K562 (cell line): Measurements from ENCODE around the gene DLX6. TPM values are rescaled to one million over a fixed set of nuclear protein-coding genes. Genes with fewer than 3 reads are reported as not detected.

Experiments
- ATAC-seq: fragments of 200-7000 bp; cut with Tn5 transposase; 3 replicates; pipeline ENCODE4 v1.9.1; 2020; ENCODE audit warnings: moderate library complexity
- BruUV-seq: library from RNA; stranded (reverse); fragments of 400-500 nt; replicated peaks from 2 replicates; lab custom pipeline; 2021; lab: Mats Ljungman, UMichigan
- CTCF ChIA-PET: fragments of 300-600 bp; formaldehyde crosslinking; extraction: SDS; loops from one replicate; lab custom pipeline; 2021; ENCODE audit warnings: low intra/inter-chr PET ratio; lab: Yijun Ruan, JAX
- POLR2A ChIA-PET: fragments of 300-600, 350-650 bp; sonication (Branson Sonifier 250); formaldehyde crosslinking; extraction: SDS; loops from one replicate; lab custom pipeline; 2021; ENCODE audit warnings: antibody characterized with exemption, inconsistent platforms; lab: Yijun Ruan, JAX
- DNase-seq, 4 experiments: peaks; one replicate each; pipeline versions ENCODE4 v3.0.0 to v3.0.0-alpha.2; 2011 to 2018; ENCODE audit warnings: low spot score in 3 of 4, mixed read lengths in 3 of 4; ENCODE audit errors: extremely low read depth in 1 of 4
- FAIRE-seq: peaks from 2 replicates; lab custom pipeline; 2011; peaks lifted over from hg19 to GRCh38; lab: Jason Lieb, UNC
- H2AFZ ChIP-seq: 2 replicates; pipeline ENCODE4 v1.6.0; 2011; ENCODE audit warnings: low read depth, low read length, control low read depth, inconsistent platforms
- H3K27ac ChIP-seq: fragments of 200-600 bp; 3 replicates; pipeline ENCODE4 v1.8.0; 2011; ENCODE audit warnings: low read depth, mild to moderate bottlenecking, control low read depth, inconsistent platforms, low read length, moderate library complexity, mixed read lengths; ENCODE audit errors: extremely low read depth
- H3K27me3 ChIP-seq, 2 experiments: fragments of 300-600 bp in 1 of 2; 2 replicates in 1 of 2; 3 replicates in 1 of 2; pipeline versions ENCODE4 v1.6.0 to v1.8.0; 2011; ENCODE audit warnings: inconsistent platforms in 2 of 2, low read length in 2 of 2, mild to moderate bottlenecking in 1 of 2, mixed read lengths in 1 of 2, moderate library complexity in 1 of 2; ENCODE audit not compliant: control insufficient read depth in 2 of 2, insufficient read depth in 2 of 2
- H3K36me3 ChIP-seq: fragments of 300-600 bp; 3 replicates; pipeline ENCODE4 v1.8.0; 2011; ENCODE audit warnings: mild to moderate bottlenecking, low read length, inconsistent platforms; ENCODE audit not compliant: control insufficient read depth, insufficient read depth
- H3K4me1 ChIP-seq, 2 experiments: fragments of 200-600 bp in 1 of 2; replicated peaks in 1 of 2; 2 replicates in 1 of 2; 3 replicates in 1 of 2; pipeline versions ENCODE4 v1.5.1 to v1.8.0; 2011; ENCODE audit warnings: inconsistent platforms in 2 of 2, low read length in 2 of 2, mild to moderate bottlenecking in 1 of 2, mixed read lengths in 1 of 2, moderate library complexity in 1 of 2; ENCODE audit not compliant: control insufficient read depth in 2 of 2, insufficient read depth in 2 of 2
- H3K4me2 ChIP-seq: 2 replicates; pipeline ENCODE4 v1.6.1; 2011; ENCODE audit warnings: low read length, control low read depth, inconsistent platforms, mixed read lengths; ENCODE audit not compliant: insufficient read depth
- H3K4me3 ChIP-seq: fragments of 200-600 bp; sonication (generic), shearing (Covaris generic); 2 replicates; pipeline ENCODE4 v1.5.1; 2016; ENCODE audit warnings: control low read depth, inconsistent platforms
- H3K79me2 ChIP-seq: fragments of 200-600 bp; 3 replicates; pipeline ENCODE4 v1.8.0; 2011; ENCODE audit warnings: low read length, inconsistent platforms; ENCODE audit not compliant: control insufficient read depth, insufficient read depth
- H3K9ac ChIP-seq, 2 experiments: 2 replicates each; pipeline versions ENCODE4 v1.6.0 to v1.6.1; 2011; ENCODE audit warnings: low read depth in 2 of 2, low read length in 2 of 2, control low read depth in 1 of 2, inconsistent platforms in 1 of 2, mild to moderate bottlenecking in 1 of 2, mixed read lengths in 1 of 2; ENCODE audit not compliant: insufficient read depth in 1 of 2
- H3K9me1 ChIP-seq: one replicate; pipeline ENCODE4 v1.6.0; 2011; ENCODE audit warnings: inconsistent platforms, mild to moderate bottlenecking, low read length, moderate library complexity; ENCODE audit not compliant: control insufficient read depth, insufficient read depth
- H3K9me3 ChIP-seq: replicated peaks from 2 replicates; pipeline ENCODE4 v1.5.1; 2011; ENCODE audit warnings: low read depth, low read length, inconsistent platforms; ENCODE audit not compliant: control insufficient read depth, insufficient read depth
- H4K20me1 ChIP-seq: replicated peaks from 2 replicates; pipeline ENCODE4 v1.6.1; 2011; ENCODE audit warnings: low read length, inconsistent platforms, mixed read lengths; ENCODE audit not compliant: control insufficient read depth, insufficient read depth
- BCL6 ChIP-seq: fragments of 250-450 bp; sonication (Bioruptor Pico); IDR thresholded peaks from 2 replicates; pipeline ENCODE4 v1.4.0; 2020
- CC2D1A ChIP-seq: fragments of 450-650 bp; IDR thresholded peaks from 2 replicates; pipeline ENCODE4 v1.6.1; 2017; ENCODE audit warnings: mild to moderate bottlenecking
- CSDE1 ChIP-seq, 2 experiments: fragments of 450-650 bp; IDR thresholded peaks; 2 replicates each; pipeline ENCODE4 v1.6.1; 2016; ENCODE audit warnings: mild to moderate bottlenecking in 1 of 2
- ERF ChIP-seq: fragments of 450-650 bp; formaldehyde crosslinking; IDR thresholded peaks from 2 replicates; pipeline ENCODE4 v1.4.0; 2020; ENCODE audit warnings: mild to moderate bottlenecking, mixed read lengths
- FOXA3 ChIP-seq, 2 experiments: fragments of 450-650 bp in 1 of 2; sonication (generic) in 1 of 2; formaldehyde crosslinking; IDR thresholded peaks in 1 of 2; conservative IDR thresholded peaks in 1 of 2; 2 replicates each; pipeline versions ENCODE4 v1.4.0 to v1.8.0; 2020 to 2022; ENCODE audit warnings: mild to moderate bottlenecking in 2 of 2, missing genetic modification reagents in 1 of 2
- GABPA ChIP-seq: fragments of 200-800 bp; sonication (Bioruptor generic); conservative IDR thresholded peaks from 2 replicates; pipeline ENCODE4 v1.6.1; 2016; ENCODE audit warnings: low read depth, missing genetic modification characterization, missing compliant biosample characterization
- HINFP ChIP-seq: fragments of 450-650 bp; conservative IDR thresholded peaks from 2 replicates; pipeline ENCODE4 v1.6.1; 2016; ENCODE audit warnings: missing genetic modification characterization, low read depth, mild to moderate bottlenecking, control low read depth, missing compliant biosample characterization
- HLTF ChIP-seq: fragments of 450-650 bp; IDR thresholded peaks from 2 replicates; pipeline ENCODE4 v1.6.1; 2016
- ILF3 ChIP-seq: fragments of 450-650 bp; IDR thresholded peaks from 2 replicates; pipeline ENCODE4 v1.6.1; 2018; ENCODE audit warnings: antibody characterized with exemption, mild to moderate bottlenecking, moderate library complexity, borderline replicate concordance
- KDM4B ChIP-seq, 2 experiments: fragments of 450-650 bp in 1 of 2; sonication (generic) in 1 of 2; IDR thresholded peaks; 2 replicates each; pipeline ENCODE4 v1.6.1; 2016 to 2017; ENCODE audit warnings: borderline replicate concordance in 2 of 2, antibody characterized with exemption in 1 of 2, low read depth in 1 of 2, mild to moderate bottlenecking in 1 of 2
- KLF13 ChIP-seq: fragments of 450-650 bp; IDR thresholded peaks from 2 replicates; pipeline ENCODE4 v1.6.1; 2016; ENCODE audit warnings: missing genetic modification characterization, low read depth, mild to moderate bottlenecking, missing compliant biosample characterization, moderate library complexity, borderline replicate concordance
- MEIS2 ChIP-seq: fragments of 450-650 bp; IDR thresholded peaks from 2 replicates; pipeline ENCODE4 v1.6.1; 2014; ENCODE audit warnings: mild to moderate bottlenecking; ENCODE audit not compliant: partially characterized antibody
- MXI1 ChIP-seq: IDR thresholded peaks from 2 replicates; pipeline ENCODE4 v1.6.1; 2011; ENCODE audit warnings: low read depth, mild to moderate bottlenecking, improper control_type of control experiment, low read length
- NONO ChIP-seq, 2 experiments: fragments of 200-400 bp in 1 of 2; fragments of 450-650 bp in 1 of 2; formaldehyde crosslinking in 1 of 2; IDR thresholded peaks; 2 replicates each; pipeline ENCODE4 v1.6.1; 2017; ENCODE audit warnings: low read depth in 2 of 2, mild to moderate bottlenecking in 2 of 2, moderate library complexity in 2 of 2, low read length in 1 of 2
- PRPF4 ChIP-seq: fragments of 200-400 bp; formaldehyde crosslinking; IDR thresholded peaks from one replicate; pipeline ENCODE4 v1.6.1; 2017; ENCODE audit warnings: low read length, low read depth, mild to moderate bottlenecking; ENCODE audit not compliant: insufficient read depth, poor library complexity, severe bottlenecking
- SRF ChIP-seq, 2 experiments: fragments of 250-450, 450-650 bp in 1 of 2; sonication (Bioruptor Pico) in 1 of 2; sonication (generic) in 1 of 2; formaldehyde crosslinking; IDR thresholded peaks; 2 replicates each; pipeline versions ENCODE4 v1.5.0 to v1.5.1; 2020 to 2022; ENCODE audit warnings: mild to moderate bottlenecking in 1 of 2, missing genetic modification reagents in 1 of 2
- ZNF3 ChIP-seq: fragments of 250-450 bp; sonication (Bioruptor Pico); IDR thresholded peaks from 2 replicates; pipeline ENCODE4 v1.5.0; 2021; ENCODE audit warnings: mild to moderate bottlenecking, moderate library complexity
- ZNF431 ChIP-seq: sonication (generic); formaldehyde crosslinking; IDR thresholded peaks from 2 replicates; pipeline ENCODE4 v1.8.0; 2022; ENCODE audit warnings: mild to moderate bottlenecking, missing genetic modification reagents
- WGBS: fragments of 100-300 bp; shearing (Covaris generic); methylation state at CpG from one replicate; pipeline ENCODE4 v1.1.6; 2016; ENCODE audit warnings: low coverage, mixed read lengths; ENCODE audit not compliant: insufficient coverage; ENCODE audit errors: missing lambda C conversion rate; 5-methylcytosine and 5-hydroxymethylcytosine counted together
- in situ Hi-C: fragments of 300-500 bp; cut with MboI; formaldehyde crosslinking; loops from 4 replicates; pipeline ENCODE4 v1.15.0; 2018; ENCODE audit warnings: inconsistent platforms, mixed read lengths
- intact Hi-C: fragments of 100-400 bp; cut with micrococcal nuclease; formaldehyde crosslinking; loops from 2 replicates; pipeline ENCODE4 v1.14.2; 2022
- polyA plus RNA-seq, 8 experiments: library from polyadenylated mRNA; depleted of rRNA in 4 of 8; stranded (reverse) in 5 of 8; unstranded in 3 of 8; fragments of >200 nt; fragmentation: Nextera tagmentation in 2 of 8; fragmentation: Illumina TruSeq in 1 of 8; extraction: Ambion mirVana in 2 of 8; extraction: Trizol in 1 of 8; gene quantifications; 2 replicates each; pipeline versions ENCODE4 v1.2.1 to v1.2.3, GENCODE V29; 2011 to 2014; ENCODE audit warnings: inconsistent platforms in 1 of 8, missing spikeins in 1 of 8
- total RNA-seq, 7 experiments: library from RNA; depleted of rRNA in 6 of 7; stranded (reverse); fragments of >200 nt in 6 of 7; fragmentation: Illumina TruSeq in 2 of 7; extraction: Trizol in 2 of 7; gene quantifications; 2 replicates each; pipeline versions ENCODE4 v1.2.1 to v1.2.3, GENCODE V29; 2011 to 2021; ENCODE audit warnings: low replicate concordance in 1 of 7

Gene DLX6
- total and polyA plus RNA-seq, 9 of the 15 experiments (the other 6 are each of a cell fraction or from before 2014, with no cell fraction given): not detected

- CTCF ChIA-PET: no interaction called here
- Histone ChIP-seq H4K20me1 (no peaks in the 10 kb centered on the region), H3K27ac (no peak overlapping the region), H3K4me1 (peaks cover 0 to 10% of the 10 kb centered on the region in 2 experiments; a peak in 1 of 5 replicates), H3K27me3 (peaks cover 68 to 71% of the 10 kb centered on the region in 2 experiments), H3K9me3 (no peaks in the 10 kb centered on the region), H3K79me2 (no peaks in the 10 kb centered on the region), H3K36me3 (no peaks in the 10 kb centered on the region), H2AFZ (no peak overlapping the region), H3K9ac (no peak overlapping the region), H3K9me1 (no peaks in the 10 kb centered on the region), H3K4me2 (no peak overlapping the region), H3K4me3 (no peak overlapping the region)
- in situ Hi-C loops (no loop called here), intact Hi-C loops (no loop called here)
- FAIRE-seq: no peak
- TF ChIP-seq ZNF3 (no peak), KDM4B (IDR thresholded peaks at IDR 0.05; ENCODE audit: borderline replicate concordance in 2 of 2, low read depth in 1 of 2) (no peak), NONO (IDR thresholded peaks at IDR 0.05; ENCODE audit: low read depth in 2 of 2, low read length in 1 of 2) (no peak), CC2D1A (no peak), MXI1 (no peak), ILF3 (no peak), KLF13 (no peak), FOXA3 (CRISPR knock-in tag; conservative IDR thresholded peaks at IDR 0.05 in 1 of 2, IDR thresholded peaks at IDR 0.05 in 1 of 2) (no peak), MEIS2 (no peak), HLTF (no peak), ZNF431 (CRISPR knock-in tag) (no peak), HINFP (tag) (no peak), ERF (no peak), BCL6 (CRISPR knock-in tag) (no peak), CSDE1 (IDR thresholded peaks at IDR 0.05) (no peak), SRF (CRISPR knock-in tag; IDR thresholded peaks at IDR 0.05) (no peak), PRPF4 (no peak), GABPA (tag) (no peak)
- POLR2A ChIA-PET: interaction anchor here (0.6 kb wide), 1 partner anchor 11 kb away, joined by 3 read pairs; no protein-coding TSS in a partner anchor
- BruUV-seq: no TSS peak
- ATAC-seq: no peak
- WGBS: 10% methylated on average over 22 of the region's 22 CpGs
- peak in 1 of 4 experiments; percentile 4 for DNase-seq
Measured at GRCh38 chr7:97002555-97003261, 2.6 kb upstream of the DLX6 start.
